Spleen (tissue), 7 donors: ENCODE results near the gene UBR1.

Experiments used
- POLR2AphosphoS5 ChIP-seq, 3 donors: sonication (generic); formaldehyde crosslinking; IDR thresholded peaks; one replicate each; pipeline ENCODE4 v1.5.1; 2017; ENCODE audit warnings: antibody characterized with exemption in 3 of 3
- TF ChIP-seq, protein P1 (sequence below), 11 experiments: fragments of 200-600 bp in 7 of 11; fragments of 450-650 bp in 4 of 11; sonication (generic) in 4 of 11; IDR thresholded peaks in 8 of 11; conservative IDR thresholded peaks in 3 of 11; 1 replicate in 7 of 11; 2 replicates in 4 of 11; pipeline versions ENCODE4 v1.4.0 to v1.8.0; 2016 to 2021; ENCODE audit warnings: antibody characterized with exemption in 11 of 11, inconsistent platforms in 4 of 11, mild to moderate bottlenecking in 1 of 11
- donor health status: DM: no; HTN: no; CAD: no; lungs with moderate emphysema.
- donor health status: DM: no; HTN: no; CAD: no.
- donor health status: DM: no; HTN: no; CAD: no.

DNA sequence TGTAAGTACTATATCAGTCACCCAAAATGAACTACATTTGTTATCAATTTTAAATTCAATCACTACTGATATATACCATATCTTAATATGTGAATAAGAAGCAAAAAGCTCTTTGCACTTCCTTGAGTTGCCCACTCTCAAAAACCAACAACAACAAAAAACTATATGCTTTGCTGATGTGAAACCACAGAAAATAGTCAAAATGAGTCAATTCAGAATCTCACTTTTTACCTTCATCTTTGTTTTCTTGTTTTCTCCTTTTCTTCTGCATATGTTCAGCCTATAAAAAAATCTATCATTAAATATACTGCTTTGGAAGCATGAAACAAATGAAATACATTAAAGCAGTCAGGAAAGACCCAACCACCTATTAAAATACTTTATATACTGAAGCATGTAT is 80.7 kb downstream of the UBR1 start:
- no peak for TF ChIP-seq POLR2AphosphoS5 (IDR thresholded peaks at IDR 0.05)
- TF ChIP-seq, protein P1, sequence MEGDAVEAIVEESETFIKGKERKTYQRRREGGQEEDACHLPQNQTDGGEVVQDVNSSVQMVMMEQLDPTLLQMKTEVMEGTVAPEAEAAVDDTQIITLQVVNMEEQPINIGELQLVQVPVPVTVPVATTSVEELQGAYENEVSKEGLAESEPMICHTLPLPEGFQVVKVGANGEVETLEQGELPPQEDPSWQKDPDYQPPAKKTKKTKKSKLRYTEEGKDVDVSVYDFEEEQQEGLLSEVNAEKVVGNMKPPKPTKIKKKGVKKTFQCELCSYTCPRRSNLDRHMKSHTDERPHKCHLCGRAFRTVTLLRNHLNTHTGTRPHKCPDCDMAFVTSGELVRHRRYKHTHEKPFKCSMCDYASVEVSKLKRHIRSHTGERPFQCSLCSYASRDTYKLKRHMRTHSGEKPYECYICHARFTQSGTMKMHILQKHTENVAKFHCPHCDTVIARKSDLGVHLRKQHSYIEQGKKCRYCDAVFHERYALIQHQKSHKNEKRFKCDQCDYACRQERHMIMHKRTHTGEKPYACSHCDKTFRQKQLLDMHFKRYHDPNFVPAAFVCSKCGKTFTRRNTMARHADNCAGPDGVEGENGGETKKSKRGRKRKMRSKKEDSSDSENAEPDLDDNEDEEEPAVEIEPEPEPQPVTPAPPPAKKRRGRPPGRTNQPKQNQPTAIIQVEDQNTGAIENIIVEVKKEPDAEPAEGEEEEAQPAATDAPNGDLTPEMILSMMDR (IDR thresholded peaks at IDR 0.05 in 8 of 11, conservative IDR thresholded peaks at IDR 0.05 in 3 of 11), result no peak
